Measurements from ENCODE around the gene CTNNA3.

GRCh38 chr10:67539312-67539711 is 156.7 kb downstream of the CTNNA3 start:
- TF ChIP-seq POLR2A (IDR thresholded peaks at IDR 0.05), result no peak
- TF ChIP-seq CTCF (IDR thresholded peaks at IDR 0.05), result no peak
